GM10248 (cell line): ENCODE results near the gene DCST2.
A peak's percentile ranks its signal among the peaks of the same experiment; 100 is the strongest.

Experiments used
- CTCF ChIA-PET: fragments of 300-600 bp; sonication (Branson Sonifier 250); formaldehyde crosslinking; extraction: SDS; loops from one replicate; lab custom pipeline; 2021; ENCODE audit warnings: antibody characterized with exemption; lab: Yijun Ruan, JAX
- POLR2A ChIA-PET: fragments of 350-650 bp; sonication (Branson Sonifier 250); formaldehyde crosslinking; extraction: SDS; loops from one replicate; lab custom pipeline; 2020; ENCODE audit warnings: antibody characterized with exemption; lab: Yijun Ruan, JAX
- DNase-seq: peaks from one replicate; pipeline ENCODE4 v3.0.0; 2012; ENCODE audit errors: extremely low spot score
- TF ChIP-seq, protein P1 (sequence below): IDR thresholded peaks from 2 replicates; pipeline ENCODE4 v1.5.1; 2012; ENCODE audit warnings: mild to moderate bottlenecking, low read depth; ENCODE audit errors: extremely low read depth, missing control alignments, control extremely low read depth

Gene DCST2

GRCh38 chr1:155075535-155075934, 42.0 kb upstream of the DCST2 start:
- TF ChIP-seq, protein P1, sequence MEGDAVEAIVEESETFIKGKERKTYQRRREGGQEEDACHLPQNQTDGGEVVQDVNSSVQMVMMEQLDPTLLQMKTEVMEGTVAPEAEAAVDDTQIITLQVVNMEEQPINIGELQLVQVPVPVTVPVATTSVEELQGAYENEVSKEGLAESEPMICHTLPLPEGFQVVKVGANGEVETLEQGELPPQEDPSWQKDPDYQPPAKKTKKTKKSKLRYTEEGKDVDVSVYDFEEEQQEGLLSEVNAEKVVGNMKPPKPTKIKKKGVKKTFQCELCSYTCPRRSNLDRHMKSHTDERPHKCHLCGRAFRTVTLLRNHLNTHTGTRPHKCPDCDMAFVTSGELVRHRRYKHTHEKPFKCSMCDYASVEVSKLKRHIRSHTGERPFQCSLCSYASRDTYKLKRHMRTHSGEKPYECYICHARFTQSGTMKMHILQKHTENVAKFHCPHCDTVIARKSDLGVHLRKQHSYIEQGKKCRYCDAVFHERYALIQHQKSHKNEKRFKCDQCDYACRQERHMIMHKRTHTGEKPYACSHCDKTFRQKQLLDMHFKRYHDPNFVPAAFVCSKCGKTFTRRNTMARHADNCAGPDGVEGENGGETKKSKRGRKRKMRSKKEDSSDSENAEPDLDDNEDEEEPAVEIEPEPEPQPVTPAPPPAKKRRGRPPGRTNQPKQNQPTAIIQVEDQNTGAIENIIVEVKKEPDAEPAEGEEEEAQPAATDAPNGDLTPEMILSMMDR: no peak
- DNase-seq: no peak
- CTCF ChIA-PET: interaction anchor here (1.3 to 8.4 kb wide), 11 partner anchors 9 to 516 kb away, joined by 3 to 96 read pairs (median 5); partner anchors contain the start of genes EFNA4, KRTCAP2 and PMVK
- POLR2A ChIA-PET: no interaction called here

- CTCF ChIA-PET: interaction anchor here (0.8 to 8.4 kb wide), 6 partner anchors 9 to 19 kb away, joined by 3 to 96 read pairs (median 25); partner anchors contain the start of gene EFNA4
- no peak for DNase-seq
- POLR2A ChIA-PET: no interaction called here
- TF ChIP-seq, protein P1: no peak
Measured at GRCh38 chr1:155073377-155074242, 40.0 kb upstream of the DCST2 start.

- DNase-seq: no peak
- ChIA-PET POLR2A (no interaction called here), CTCF (interaction anchor here (0.7 to 8.4 kb wide), 5 partner anchors 8 to 100 kb away, joined by 3 to 96 read pairs (median 4); partner anchors contain the start of genes EFNA4 and KRTCAP2)
- TF ChIP-seq, protein P1: no peak
Measured at GRCh38 chr1:155072531-155073289, 39.1 kb upstream of the DCST2 start.

DNA sequence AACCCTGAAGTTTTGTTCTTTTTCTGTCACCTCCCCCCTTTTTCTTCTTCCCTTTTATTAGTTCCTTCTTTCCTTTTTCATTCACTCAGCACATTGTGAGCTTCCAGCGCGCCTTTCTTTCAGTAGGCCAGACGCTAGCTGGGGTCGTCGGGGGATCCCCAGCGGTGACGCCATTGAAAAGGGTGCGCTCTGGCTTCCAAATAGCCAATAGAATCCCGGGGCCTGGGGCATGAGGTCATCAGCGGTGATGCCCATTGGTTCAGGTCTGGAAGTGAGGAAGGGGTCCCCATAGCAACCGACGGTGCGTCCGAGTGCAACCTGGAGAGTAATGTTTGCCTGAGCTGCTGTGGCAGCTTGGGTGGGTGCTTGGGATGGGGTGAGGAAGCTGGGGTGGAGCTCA, 38.1 kb upstream of the DCST2 start:
- POLR2A ChIA-PET: no interaction called here
- DNase-seq: no peak
- CTCF ChIA-PET: interaction anchor here (2.5 to 8.4 kb wide), 3 partner anchors 7 to 21 kb away, joined by 11 to 96 read pairs (median 48); partner anchors contain the start of genes ADAM15 and EFNA4
- TF ChIP-seq, protein P1: no peak

DNA sequence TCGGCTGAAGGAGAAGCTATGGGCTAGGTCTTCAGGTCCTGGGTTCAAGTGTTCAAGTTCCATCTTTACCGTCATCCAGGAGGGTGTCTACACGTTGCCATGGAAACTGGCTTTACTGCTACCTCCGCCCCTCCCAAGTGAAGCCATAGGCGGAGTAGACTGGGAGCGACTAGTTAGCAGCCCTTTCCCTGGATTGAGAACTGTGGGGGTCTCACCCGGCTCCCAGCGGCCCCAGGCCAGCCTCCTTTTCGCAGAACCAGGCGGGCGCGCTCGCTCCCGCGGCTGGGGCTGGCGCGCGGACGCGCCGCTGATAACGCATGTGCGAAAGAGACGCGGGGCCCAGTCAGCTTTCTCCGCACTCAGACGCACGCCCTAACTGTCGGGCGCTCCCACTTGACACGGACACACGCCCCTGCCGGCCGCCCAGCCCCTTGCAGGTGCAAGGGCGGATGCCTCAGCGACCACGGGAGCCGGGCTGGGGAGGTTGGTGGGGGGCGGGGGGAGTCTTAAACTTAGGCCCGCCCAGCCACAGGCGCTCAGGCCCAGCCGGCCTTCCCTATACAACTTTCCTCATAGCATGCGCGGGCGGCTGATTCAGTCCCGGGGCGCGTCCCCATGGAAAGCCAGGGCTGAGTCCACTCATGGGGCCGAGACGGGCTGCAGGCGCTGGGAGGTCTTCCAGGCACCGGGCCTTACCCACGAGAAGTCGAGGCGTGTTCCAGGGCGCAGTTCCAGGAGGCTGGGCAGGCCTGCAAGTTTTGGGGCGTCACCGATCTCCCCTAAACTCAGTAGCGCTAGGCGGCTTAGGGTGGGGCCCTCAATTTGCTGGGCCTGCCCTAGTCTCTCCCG, 37.4 kb upstream of the DCST2 start:
- peak; percentile 81 for DNase-seq
- ChIA-PET POLR2A (no interaction called here), CTCF (interaction anchor here (0.7 to 5.6 kb wide), 9 partner anchors 9 to 102 kb away, joined by 3 to 48 read pairs (median 5); partner anchors contain the start of genes ADAM15, EFNA3 and KRTCAP2)
- TF ChIP-seq, protein P1: peak; percentile 26
